HUES48 (cell line): ENCODE measurements around the gene PLXDC2.

Experiments
- H3K27ac ChIP-seq: one replicate; pipeline ENCODE4 v1.7.0; 2013; ENCODE audit warnings: low read depth, low read length, inconsistent platforms
- H3K27me3 ChIP-seq: 2 replicates; pipeline ENCODE4 v1.6.1; 2013; ENCODE audit warnings: mild to moderate bottlenecking, low read length; ENCODE audit not compliant: control insufficient read depth, insufficient read depth
- H3K36me3 ChIP-seq: 2 replicates; pipeline ENCODE4 v1.6.1; 2013; ENCODE audit warnings: low read length; ENCODE audit not compliant: control insufficient read depth, insufficient read depth
- H3K4me1 ChIP-seq: 2 replicates; pipeline ENCODE4 v1.6.1; 2013; ENCODE audit warnings: mild to moderate bottlenecking, low read length; ENCODE audit not compliant: control insufficient read depth, insufficient read depth
- H3K4me3 ChIP-seq: 2 replicates; pipeline ENCODE4 v1.5.1; 2013; ENCODE audit warnings: mild to moderate bottlenecking, low read depth, low read length
- H3K9ac ChIP-seq: 2 replicates; pipeline ENCODE4 v1.6.1; 2013; ENCODE audit warnings: mild to moderate bottlenecking, low read depth, low read length, moderate library complexity
- H3K9me3 ChIP-seq: 2 replicates; pipeline ENCODE4 v1.6.1; 2013; ENCODE audit warnings: low read length; ENCODE audit not compliant: control insufficient read depth, insufficient read depth

PLXDC2 gene

DNA sequence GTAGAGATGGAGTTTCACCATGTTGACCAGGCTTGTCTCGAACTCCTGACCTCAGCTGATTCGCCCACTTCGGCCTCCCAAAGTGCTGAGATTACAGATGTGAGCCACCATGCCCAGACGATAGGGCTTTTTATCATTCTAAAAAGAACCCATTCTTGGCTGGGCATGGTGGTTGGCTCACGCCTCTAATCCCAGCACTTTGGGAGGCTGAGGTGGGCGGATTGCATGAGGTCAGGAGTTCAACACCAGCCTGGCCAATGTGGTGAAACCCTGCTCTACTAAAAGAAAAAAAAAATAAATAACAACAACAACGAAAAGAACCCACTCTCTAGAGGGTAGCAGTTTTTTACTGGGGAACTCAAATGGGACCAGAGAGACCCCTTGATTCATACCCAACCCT is 112.7 kb downstream of the PLXDC2 start:
- Histone ChIP-seq H3K27me3 (no peaks in the 10 kb centered on the region), H3K27ac (no peak overlapping the region), H3K9ac (no peak overlapping the region), H3K9me3 (no peaks in the 10 kb centered on the region), H3K4me1 (peaks cover 13% of the 10 kb centered on the region; the same call in 1 of the 2 replicates), H3K4me3 (no peak overlapping the region), H3K36me3 (no peaks in the 10 kb centered on the region)

DNA sequence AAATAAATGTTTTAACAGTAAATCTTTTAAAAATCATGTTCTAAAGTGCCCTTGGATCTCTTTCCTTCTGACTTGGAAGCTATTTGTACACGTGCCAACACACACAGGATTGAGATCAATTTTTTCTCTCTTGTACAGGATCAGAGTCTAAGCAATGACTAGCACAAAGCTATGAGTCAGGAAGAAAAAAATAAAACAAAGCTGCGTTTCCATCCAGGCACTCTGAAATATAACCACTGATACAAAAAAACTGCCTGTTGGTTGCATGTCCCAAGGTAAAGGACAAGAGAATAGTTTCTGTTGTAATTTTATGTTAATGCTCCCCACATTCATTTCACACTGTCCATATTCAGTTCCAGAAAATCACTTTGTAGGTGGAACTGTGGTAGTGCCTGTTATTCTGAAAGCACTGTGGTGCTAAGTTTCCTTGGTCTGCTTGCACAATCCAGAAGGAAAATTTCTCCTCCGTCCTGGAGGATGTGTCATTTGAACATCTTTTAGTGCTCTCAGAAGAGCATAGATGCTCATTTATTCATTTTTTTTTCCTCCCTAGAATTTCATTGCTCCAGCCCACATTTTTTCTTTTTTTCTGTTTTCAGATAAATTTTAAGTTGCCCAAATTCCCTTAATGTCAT is 113.4 kb downstream of the PLXDC2 start:
- H3K27ac ChIP-seq = no peak overlapping the region
- no peak overlapping the region for H3K4me3 ChIP-seq

DNA sequence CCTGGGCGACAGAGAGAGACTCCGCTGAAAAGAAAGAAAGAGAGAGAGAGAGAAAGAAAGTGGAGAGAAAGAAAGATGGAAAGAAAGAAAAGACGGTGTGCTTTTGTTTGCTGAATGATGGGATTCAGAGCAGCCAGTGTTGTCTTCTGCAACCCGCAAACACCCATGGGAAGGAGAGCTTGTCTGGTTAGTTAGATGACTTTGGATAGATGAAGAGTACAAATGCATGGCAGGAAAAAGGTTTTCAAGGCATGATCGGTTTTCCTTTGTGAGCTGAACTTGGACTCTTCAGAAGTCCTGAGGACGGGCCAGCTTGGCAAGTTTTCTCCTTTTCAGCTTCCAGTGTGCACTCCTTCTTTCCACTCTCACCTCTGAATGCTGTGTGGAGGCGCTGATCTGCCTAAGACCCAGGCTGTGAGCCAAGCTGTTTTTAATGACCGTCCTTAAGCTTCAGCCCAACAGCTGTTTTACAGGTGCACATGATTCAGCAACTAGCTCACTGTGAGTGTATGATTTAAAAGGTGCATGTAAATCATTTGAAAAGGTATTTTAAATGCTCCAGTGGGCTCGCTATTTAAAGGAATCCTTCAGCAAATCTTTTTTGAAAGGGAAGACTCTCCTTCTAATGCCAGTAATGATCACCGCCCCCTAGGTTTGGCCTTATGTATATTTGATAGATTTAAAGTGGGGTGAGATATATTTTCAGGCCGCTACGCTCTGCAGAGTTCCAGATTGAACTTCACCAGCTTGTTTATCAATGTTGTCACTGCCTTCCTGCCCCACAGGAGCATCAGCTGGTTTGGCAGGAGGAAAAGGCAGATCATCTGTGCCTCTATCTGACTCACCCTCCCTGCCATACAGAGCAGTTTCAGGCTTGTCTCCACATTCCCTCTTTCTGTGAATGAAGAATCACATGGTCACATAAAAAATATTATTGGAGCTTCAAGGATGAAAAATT is 115.0 kb downstream of the PLXDC2 start:
- H3K9me3 ChIP-seq = no peaks in the 10 kb centered on the region
- no peak overlapping the region for H3K27ac ChIP-seq

More for the DNA sequence above, 113.4 kb downstream of the PLXDC2 start:
- Histone ChIP-seq H3K27me3 (no peaks in the 10 kb centered on the region), H3K9me3 (no peaks in the 10 kb centered on the region), H3K9ac (no peak overlapping the region), H3K4me1 (peaks cover 13% of the 10 kb centered on the region; the same call in 1 of the 2 replicates), H3K36me3 (no peaks in the 10 kb centered on the region)

DNA sequence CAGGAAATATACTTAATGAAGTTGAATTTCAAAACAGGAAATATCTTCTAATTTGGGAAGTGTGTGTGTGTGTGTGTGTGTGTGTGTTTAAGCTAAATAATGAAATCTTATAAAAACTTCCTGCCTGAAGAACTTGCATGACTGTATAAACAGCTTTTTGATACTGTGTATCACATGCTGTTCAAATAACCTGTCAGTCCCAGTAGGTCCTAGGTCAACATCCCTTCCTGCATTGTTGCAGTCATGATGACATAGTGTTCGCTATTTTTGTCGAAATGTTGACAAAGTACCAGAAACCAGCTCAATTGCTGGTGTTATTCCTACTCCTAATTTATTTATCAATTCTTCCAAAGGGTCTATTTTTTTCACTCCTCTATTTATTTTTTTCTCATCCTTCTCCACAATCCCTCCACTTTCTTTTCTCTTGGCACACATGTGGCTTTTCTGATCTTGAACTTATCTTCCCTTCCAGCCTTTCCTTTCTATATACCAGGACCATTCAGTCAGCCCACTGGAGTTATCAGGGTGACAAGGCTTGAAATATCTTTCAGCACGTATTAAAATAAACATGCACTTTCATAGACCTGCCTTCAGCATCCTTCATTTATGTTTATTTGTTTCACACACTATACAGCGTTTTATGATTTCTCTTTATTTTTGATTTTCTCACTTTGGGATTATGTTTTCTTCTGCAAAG is 115.8 kb downstream of the PLXDC2 start:
- Histone ChIP-seq H3K27ac (no peak overlapping the region), H3K4me1 (peaks cover 8% of the 10 kb centered on the region; the same call in 1 of the 2 replicates), H3K9me3 (no peaks in the 10 kb centered on the region)

More for the DNA sequence above, 115.0 kb downstream of the PLXDC2 start:
- H3K9ac ChIP-seq = no peak overlapping the region
- H3K36me3 ChIP-seq = no peaks in the 10 kb centered on the region
- H3K4me1 ChIP-seq = peaks cover 8% of the 10 kb centered on the region; the same call in 1 of the 2 replicates
- no peaks in the 10 kb centered on the region for H3K27me3 ChIP-seq
- H3K4me3 ChIP-seq = no peak overlapping the region

GRCh38 chr10:19932806-19933371 is 116.7 kb downstream of the PLXDC2 start:
- Histone ChIP-seq H3K4me3 (no peak overlapping the region), H3K9me3 (no peaks in the 10 kb centered on the region), H3K4me1 (peaks cover 12% of the 10 kb centered on the region), H3K36me3 (no peaks in the 10 kb centered on the region), H3K27me3 (no peaks in the 10 kb centered on the region), H3K9ac (no peak overlapping the region), H3K27ac (no peak overlapping the region)

More for the DNA sequence above, 115.8 kb downstream of the PLXDC2 start:
- Histone ChIP-seq H3K36me3 (no peaks in the 10 kb centered on the region), H3K9ac (no peak overlapping the region), H3K4me3 (no peak overlapping the region), H3K27me3 (no peaks in the 10 kb centered on the region)

DNA sequence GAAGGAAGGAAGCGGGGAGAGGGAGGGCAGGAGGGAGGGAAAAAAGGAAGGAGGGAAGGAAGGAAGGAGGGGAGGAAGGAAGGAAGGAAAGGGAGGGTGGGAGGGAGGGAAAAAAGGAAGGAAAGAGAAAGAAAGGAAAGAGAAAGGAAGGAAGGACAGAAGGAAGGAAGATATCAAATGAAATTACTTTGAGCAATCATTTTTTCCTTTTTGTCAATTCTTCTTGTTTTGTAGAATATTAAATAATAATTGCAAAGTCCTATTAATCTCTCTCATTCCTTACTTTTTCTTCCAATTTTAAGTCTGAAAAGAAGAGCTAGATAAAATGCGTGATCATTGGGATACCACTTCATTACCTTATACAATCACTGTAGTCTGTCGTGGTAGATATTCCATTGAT is 117.5 kb downstream of the PLXDC2 start:
- Histone ChIP-seq H3K4me3 (no peak overlapping the region), H3K4me1 (peaks cover 19% of the 10 kb centered on the region), H3K9me3 (no peaks in the 10 kb centered on the region), H3K27ac (no peak overlapping the region), H3K36me3 (no peaks in the 10 kb centered on the region), H3K27me3 (no peaks in the 10 kb centered on the region), H3K9ac (no peak overlapping the region)

- H3K4me3 ChIP-seq = no peak overlapping the region
Observed at GRCh38 chr10:19935176-19935575, 118.9 kb downstream of the PLXDC2 start.

DNA sequence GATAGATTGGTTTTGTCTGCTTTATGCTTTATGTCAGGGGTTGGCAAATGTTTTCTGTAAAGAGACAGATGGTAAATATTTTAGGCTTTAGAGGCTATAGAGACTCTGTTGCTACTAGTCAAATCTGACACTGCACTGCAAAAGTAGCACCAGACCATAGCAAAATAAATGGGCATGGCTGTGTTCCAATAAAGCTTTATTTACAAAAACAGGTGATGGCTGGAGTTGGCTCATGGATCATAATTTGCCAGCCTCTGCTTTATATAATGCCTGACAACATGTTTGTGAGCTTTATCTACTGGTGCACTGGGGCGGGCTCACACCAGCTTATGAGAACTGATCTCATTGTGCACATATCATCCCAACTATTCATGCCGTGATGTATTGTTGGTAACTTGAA is 120.1 kb downstream of the PLXDC2 start:
- H3K9me3 ChIP-seq = no peaks in the 10 kb centered on the region
- no peak overlapping the region for H3K9ac ChIP-seq
- peaks cover 22% of the 10 kb centered on the region for H3K4me1 ChIP-seq
- no peaks in the 10 kb centered on the region for H3K27me3 ChIP-seq
- no peak overlapping the region for H3K27ac ChIP-seq
- no peaks in the 10 kb centered on the region for H3K36me3 ChIP-seq
- H3K4me3 ChIP-seq = no peak overlapping the region

More at GRCh38 chr10:19935176-19935575, 118.9 kb downstream of the PLXDC2 start:
- Histone ChIP-seq H3K36me3 (no peaks in the 10 kb centered on the region), H3K9ac (no peak overlapping the region), H3K27ac (no peak overlapping the region), H3K27me3 (no peaks in the 10 kb centered on the region), H3K9me3 (no peaks in the 10 kb centered on the region), H3K4me1 (peaks cover 19% of the 10 kb centered on the region)

DNA sequence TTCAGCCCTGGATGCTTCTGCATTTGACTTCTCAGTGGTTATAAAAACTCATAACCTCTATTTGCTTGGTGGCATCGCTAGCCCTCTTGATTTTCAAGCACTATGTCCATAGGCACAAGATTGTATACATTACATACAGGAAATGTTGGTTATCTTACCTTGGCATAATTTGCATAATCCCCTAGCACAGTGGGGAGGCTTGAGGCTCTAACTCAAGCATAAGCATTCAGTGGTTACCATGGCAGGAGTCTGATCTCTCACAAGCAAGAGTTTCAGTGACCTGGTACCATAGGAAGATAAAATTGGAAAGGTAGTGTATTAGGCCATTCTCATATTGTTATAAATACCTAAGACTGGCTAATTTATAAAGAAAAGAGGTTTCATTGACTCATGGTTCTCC is 121.8 kb downstream of the PLXDC2 start:
- no peak overlapping the region for H3K9ac ChIP-seq
- no peak overlapping the region for H3K4me3 ChIP-seq
- peaks cover 27% of the 10 kb centered on the region for H3K4me1 ChIP-seq
- no peak overlapping the region for H3K27ac ChIP-seq
- no peaks in the 10 kb centered on the region for H3K9me3 ChIP-seq
- H3K27me3 ChIP-seq = no peaks in the 10 kb centered on the region
- H3K36me3 ChIP-seq = no peaks in the 10 kb centered on the region

DNA sequence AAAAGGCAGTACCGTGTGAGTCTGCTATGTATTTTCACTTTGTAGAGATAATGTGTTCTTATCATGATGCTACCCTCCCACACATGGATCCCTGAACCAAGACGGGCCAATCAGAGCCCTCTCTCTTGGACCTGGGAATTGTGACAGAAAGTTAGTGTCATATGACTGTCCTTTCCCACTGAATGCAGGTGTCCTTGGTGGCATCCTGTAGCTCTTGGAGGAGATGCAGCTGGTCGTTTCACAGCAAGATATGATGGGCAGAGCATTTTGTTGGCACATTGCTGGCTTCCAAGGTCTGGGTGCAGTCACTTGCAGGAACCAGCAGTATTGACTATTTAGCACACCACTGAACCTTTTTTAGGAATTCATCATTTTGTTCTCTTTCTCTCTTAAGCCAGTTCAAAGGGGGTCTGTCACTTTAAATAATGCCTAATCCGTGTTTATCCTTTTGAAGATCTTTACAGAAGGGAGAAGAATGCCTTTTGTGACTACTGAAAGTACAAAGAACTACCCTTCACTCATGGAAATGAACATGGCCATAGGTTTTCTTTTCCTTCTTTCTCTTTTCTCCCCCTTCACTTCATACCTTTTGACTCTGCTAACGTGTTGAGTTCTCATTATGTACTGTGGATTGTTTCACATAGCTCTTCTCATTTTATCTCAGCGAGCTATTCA is 125.1 kb downstream of the PLXDC2 start:
- Histone ChIP-seq H3K9me3 (no peaks in the 10 kb centered on the region), H3K27me3 (no peaks in the 10 kb centered on the region), H3K9ac (no peak overlapping the region), H3K4me1 (peaks cover 27% of the 10 kb centered on the region), H3K27ac (peak overlapping the region; percentile 26), H3K36me3 (no peaks in the 10 kb centered on the region), H3K4me3 (no peak overlapping the region)
